ENCODE data around the gene ZNF331.

ZNF331 gene

DNA sequence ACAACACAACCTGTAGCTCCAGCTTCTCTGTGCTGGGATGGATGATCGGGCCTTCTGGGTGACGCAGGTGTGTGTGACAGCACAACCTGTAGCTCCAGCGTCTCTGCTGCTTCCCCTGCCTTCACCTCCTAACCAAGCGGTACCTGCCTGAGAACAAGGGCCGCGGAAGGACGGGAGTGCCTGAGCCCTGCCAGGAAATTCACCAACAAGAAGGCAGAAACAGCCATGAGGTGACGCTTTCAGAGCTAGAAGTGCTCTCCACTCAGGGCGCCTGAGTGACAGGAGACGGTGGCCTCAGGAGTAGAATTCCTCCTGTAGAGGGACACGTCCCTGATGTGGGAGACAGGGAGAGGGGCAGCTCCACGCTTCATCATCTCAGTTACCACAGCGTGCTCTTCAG, 17.4 kb downstream of the ZNF331 start:
- H3K4me3 ChIP-seq (ENCODE audit: low read length): no peak overlapping the region
- no peaks in the 10 kb centered on the region for H3K9me3 ChIP-seq (ENCODE audit: control insufficient read depth, insufficient read depth, low read length)
- DNase-seq (ENCODE audit: low read depth, low spot score): no peak
- peaks cover 13% of the 10 kb centered on the region for H3K36me3 ChIP-seq (ENCODE audit: control insufficient read depth, insufficient read depth, low read length)
- WGBS (ENCODE audit: insufficient coverage, insufficient read length): no CpG with 5 or more reads among the region's 13 CpGs
- H3K27ac ChIP-seq (ENCODE audit: low read length): no peak overlapping the region
- H3K27me3 ChIP-seq (ENCODE audit: control insufficient read depth, insufficient read depth, low read length): no peaks in the 10 kb centered on the region
- no peaks in the 10 kb centered on the region for H3K4me1 ChIP-seq (ENCODE audit: control insufficient read depth, insufficient read depth, low read length)

DNA sequence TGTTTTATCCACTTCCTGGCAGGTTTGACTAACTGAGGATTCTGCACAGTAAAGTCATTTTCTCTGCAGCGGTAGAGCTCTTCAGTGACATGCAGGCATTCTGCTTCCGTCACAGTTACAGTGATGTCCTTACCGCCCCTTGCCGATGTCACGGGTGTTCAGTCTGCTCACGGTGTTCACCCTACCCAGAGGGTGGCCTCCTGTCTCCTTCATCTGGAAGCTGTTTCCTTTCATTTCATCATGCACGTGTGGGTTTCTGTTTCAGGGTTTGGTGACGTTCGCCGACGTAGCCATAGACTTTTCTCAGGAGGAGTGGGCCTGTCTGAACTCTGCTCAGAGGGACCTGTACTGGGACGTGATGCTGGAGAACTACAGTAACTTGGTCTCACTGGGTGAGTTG, 33.4 kb downstream of the ZNF331 start:
- Histone ChIP-seq H3K36me3 (ENCODE audit: control insufficient read depth, insufficient read depth, low read length) (peaks cover 10% of the 10 kb centered on the region), H3K27ac (ENCODE audit: low read length) (no peak overlapping the region), H3K27me3 (ENCODE audit: control insufficient read depth, insufficient read depth, low read length) (no peaks in the 10 kb centered on the region), H3K9me3 (ENCODE audit: control insufficient read depth, insufficient read depth, low read length) (no peaks in the 10 kb centered on the region), H3K4me1 (ENCODE audit: control insufficient read depth, insufficient read depth, low read length) (no peaks in the 10 kb centered on the region), H3K4me3 (ENCODE audit: low read length) (no peak overlapping the region)
- no CpG with 5 or more reads among the region's 12 CpGs for WGBS (ENCODE audit: insufficient coverage, insufficient read length)
- no peak for DNase-seq (ENCODE audit: low read depth, low spot score)

DNA sequence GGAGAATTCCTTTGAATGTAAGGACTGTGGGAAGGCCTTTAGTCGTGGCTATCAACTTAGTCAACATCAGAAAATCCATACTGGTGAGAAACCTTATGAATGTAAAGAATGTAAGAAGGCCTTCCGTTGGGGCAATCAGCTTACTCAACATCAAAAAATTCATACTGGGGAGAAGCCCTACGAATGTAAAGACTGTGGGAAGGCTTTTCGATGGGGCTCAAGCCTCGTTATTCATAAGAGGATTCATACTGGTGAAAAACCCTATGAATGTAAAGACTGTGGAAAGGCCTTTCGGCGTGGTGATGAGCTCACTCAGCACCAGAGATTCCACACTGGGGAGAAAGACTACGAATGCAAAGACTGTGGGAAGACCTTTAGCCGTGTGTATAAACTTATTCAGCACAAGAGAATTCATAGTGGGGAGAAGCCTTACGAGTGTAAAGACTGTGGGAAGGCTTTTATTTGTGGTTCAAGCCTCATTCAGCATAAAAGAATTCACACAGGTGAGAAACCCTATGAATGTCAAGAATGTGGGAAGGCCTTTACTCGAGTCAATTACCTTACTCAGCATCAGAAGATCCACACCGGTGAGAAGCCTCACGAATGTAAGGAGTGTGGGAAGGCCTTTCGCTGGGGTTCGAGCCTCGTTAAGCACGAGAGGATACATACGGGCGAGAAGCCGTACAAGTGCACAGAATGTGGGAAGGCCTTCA, 39.2 kb downstream of the ZNF331 start:
- Histone ChIP-seq H3K9me3 (ENCODE audit: control insufficient read depth, insufficient read depth, low read length) (peaks cover 6% of the 10 kb centered on the region; the same call in 1 of the 2 replicates), H3K36me3 (ENCODE audit: control insufficient read depth, insufficient read depth, low read length) (peaks cover 20% of the 10 kb centered on the region), H3K4me3 (ENCODE audit: low read length) (no peak overlapping the region), H3K27me3 (ENCODE audit: control insufficient read depth, insufficient read depth, low read length) (no peaks in the 10 kb centered on the region), H3K27ac (ENCODE audit: low read length) (no peak overlapping the region), H3K4me1 (ENCODE audit: control insufficient read depth, insufficient read depth, low read length) (peaks cover 4% of the 10 kb centered on the region; the same call in 1 of the 2 replicates)
- no peak for DNase-seq (ENCODE audit: low read depth, low spot score)
- WGBS (ENCODE audit: insufficient coverage, insufficient read length): no CpG with 5 or more reads among the region's 20 CpGs

DNA sequence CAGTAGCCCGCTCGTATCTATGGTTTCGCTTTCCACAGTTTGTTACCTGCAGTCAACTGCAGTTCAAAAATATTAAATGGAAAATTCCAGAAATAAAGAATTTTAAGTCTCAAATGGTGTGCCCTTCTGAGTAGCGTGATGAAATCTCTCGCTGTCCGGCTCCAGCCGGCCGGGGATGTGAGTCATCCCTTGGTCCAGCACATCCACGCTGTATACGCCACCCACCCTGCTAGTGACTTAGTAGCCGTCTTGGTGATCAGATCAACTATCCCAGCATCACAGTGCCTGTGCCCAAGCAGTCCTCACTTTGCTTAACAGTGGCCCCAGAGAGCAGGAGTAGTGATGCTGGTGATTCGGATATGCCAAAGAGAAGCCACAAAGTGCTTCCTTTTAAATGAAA, 40.0 kb downstream of the ZNF331 start:
- H3K27ac ChIP-seq (ENCODE audit: low read length): no peak overlapping the region
- H3K27me3 ChIP-seq (ENCODE audit: control insufficient read depth, insufficient read depth, low read length): no peaks in the 10 kb centered on the region
- no peak for DNase-seq (ENCODE audit: low read depth, low spot score)
- H3K9me3 ChIP-seq (ENCODE audit: control insufficient read depth, insufficient read depth, low read length): peaks cover 6% of the 10 kb centered on the region; the same call in 1 of the 2 replicates
- WGBS (ENCODE audit: insufficient coverage, insufficient read length): no CpG with 5 or more reads among the region's 12 CpGs
- H3K4me3 ChIP-seq (ENCODE audit: low read length): no peak overlapping the region
- H3K4me1 ChIP-seq (ENCODE audit: control insufficient read depth, insufficient read depth, low read length): peaks cover 4% of the 10 kb centered on the region; the same call in 1 of the 2 replicates
- H3K36me3 ChIP-seq (ENCODE audit: control insufficient read depth, insufficient read depth, low read length): peaks cover 20% of the 10 kb centered on the region

DNA sequence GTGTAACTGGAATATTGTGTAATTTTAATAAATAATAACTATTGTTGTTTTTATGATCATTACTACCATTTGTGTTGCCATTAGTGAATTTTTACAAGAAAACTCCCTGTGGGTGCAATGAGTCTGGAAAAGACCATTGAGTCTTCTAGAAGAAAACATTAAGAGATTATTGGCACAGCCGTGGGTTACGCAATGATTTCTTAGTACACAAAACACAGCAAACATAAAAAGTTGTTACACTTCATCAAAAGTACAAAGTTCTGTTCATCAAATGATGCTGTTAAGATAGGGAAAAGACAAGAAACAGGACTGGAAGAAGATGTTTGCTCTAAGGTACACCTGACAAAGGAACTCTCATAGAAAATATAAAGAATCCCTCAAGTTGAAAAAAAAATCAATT, 41.6 kb downstream of the ZNF331 start:
- peaks cover 17% of the 10 kb centered on the region for H3K36me3 ChIP-seq (ENCODE audit: control insufficient read depth, insufficient read depth, low read length)
- no peak overlapping the region for H3K27ac ChIP-seq (ENCODE audit: low read length)
- no peaks in the 10 kb centered on the region for H3K27me3 ChIP-seq (ENCODE audit: control insufficient read depth, insufficient read depth, low read length)
- no CpG with 5 or more reads among the region's 2 CpGs for WGBS (ENCODE audit: insufficient coverage, insufficient read length)
- peaks cover 4% of the 10 kb centered on the region; the same call in 1 of the 2 replicates for H3K4me1 ChIP-seq (ENCODE audit: control insufficient read depth, insufficient read depth, low read length)
- no peak for DNase-seq (ENCODE audit: low read depth, low spot score)
- peaks cover 6% of the 10 kb centered on the region; the same call in 1 of the 2 replicates for H3K9me3 ChIP-seq (ENCODE audit: control insufficient read depth, insufficient read depth, low read length)
- no peak overlapping the region for H3K4me3 ChIP-seq (ENCODE audit: low read length)

DNA sequence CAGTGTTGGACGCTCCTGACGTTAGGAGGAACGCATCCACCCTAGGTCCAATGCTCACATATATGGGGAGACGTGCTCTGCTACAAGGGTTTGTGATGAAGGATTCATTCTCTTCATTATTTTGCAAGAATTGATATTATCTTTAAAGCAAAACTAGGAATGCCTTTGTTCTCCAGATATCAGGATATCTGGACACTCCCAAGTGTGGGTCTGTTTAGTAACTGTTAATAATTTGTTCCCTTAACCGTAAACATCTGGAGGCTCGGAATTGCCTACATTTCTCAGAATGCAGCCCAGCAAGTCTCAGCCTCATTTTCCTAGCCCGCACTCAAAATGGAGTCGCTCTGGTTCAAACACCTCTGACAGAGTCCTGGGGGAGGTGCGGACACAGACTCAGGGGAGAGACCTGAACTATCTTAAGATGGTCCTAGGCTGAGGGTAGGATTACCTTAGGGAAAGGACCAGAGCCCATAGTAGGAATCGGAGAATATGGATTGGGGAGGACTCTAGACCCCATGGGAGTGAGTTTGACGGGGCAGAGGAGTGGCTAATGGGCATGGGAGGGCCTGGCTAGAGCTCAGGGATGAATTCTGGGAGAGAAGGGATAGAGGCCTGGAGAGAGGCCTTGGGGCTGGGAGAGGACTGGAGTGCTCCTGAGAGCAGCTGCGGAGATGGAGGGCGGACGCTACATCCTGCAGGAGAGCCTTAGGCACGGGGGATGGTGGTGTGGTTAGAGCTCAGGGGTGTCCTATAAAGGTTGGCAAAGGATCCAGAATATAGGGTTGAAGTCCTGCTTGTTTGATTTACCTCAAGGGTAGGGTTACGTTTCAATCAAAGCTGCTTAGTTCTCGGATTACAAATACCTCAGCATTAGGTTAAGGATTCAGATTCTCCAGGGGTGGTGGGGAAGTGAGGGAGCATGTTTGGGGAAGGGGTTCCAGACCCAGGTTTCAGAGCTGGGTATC, 43.2 kb downstream of the ZNF331 start:
- Histone ChIP-seq H3K4me3 (ENCODE audit: low read length) (no peak overlapping the region), H3K4me1 (ENCODE audit: control insufficient read depth, insufficient read depth, low read length) (peaks cover 4% of the 10 kb centered on the region; the same call in 1 of the 2 replicates), H3K27me3 (ENCODE audit: control insufficient read depth, insufficient read depth, low read length) (no peaks in the 10 kb centered on the region), H3K9me3 (ENCODE audit: control insufficient read depth, insufficient read depth, low read length) (peaks cover 6% of the 10 kb centered on the region; the same call in 1 of the 2 replicates), H3K27ac (ENCODE audit: low read length) (no peak overlapping the region), H3K36me3 (ENCODE audit: control insufficient read depth, insufficient read depth, low read length) (peaks cover 16% of the 10 kb centered on the region)
- no CpG with 5 or more reads among the region's 17 CpGs for WGBS (ENCODE audit: insufficient coverage, insufficient read length)
- no peak for DNase-seq (ENCODE audit: low read depth, low spot score)

DNA sequence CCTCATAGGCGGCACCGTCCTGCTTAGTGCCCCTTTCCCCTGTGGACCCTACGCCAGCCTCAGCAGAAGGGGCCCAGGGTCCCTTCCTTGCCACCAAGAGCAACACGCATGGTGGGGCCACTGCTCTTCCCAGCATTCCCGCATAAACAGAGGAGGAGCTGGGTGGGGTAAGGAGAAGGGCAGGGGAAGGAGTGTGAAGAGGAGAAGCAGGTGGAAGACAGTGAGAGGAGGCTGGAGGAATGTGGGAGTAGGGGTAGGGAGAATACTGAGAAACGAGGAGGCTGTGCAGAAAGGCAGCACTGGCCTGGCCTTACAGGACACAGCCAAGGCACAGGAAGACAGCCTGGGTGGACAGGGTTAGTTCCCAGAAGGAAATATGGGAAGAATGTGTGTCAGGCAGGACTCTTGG, 43.9 kb downstream of the ZNF331 start:
- Histone ChIP-seq H3K4me1 (ENCODE audit: control insufficient read depth, insufficient read depth, low read length) (peaks cover 4% of the 10 kb centered on the region; the same call in 1 of the 2 replicates), H3K4me3 (ENCODE audit: low read length) (no peak overlapping the region)
- no CpG with 5 or more reads among the region's 6 CpGs for whole genome bisulfite sequencing (ENCODE audit: insufficient coverage, insufficient read length)

DNA sequence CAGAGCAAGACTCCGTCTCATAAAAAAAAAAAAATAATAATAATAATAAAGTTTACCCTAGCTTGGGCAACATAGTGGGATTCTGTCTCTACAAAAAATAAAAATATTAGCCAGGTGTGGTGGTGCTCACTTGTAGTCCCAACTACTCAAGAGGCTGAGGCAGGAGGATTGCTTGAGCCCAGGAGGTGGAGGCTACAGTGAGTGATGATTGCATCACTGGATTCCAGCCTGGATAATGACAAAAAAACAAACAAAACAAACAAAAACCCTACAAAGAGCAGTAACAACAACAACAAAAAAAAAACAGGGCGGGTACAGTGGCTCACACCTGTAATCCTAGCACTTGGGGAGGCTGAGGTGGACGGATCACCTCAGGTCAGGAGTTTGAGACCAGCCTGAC, 45.2 kb downstream of the ZNF331 start:
- DNase-seq (ENCODE audit: low read depth, low spot score): no peak
- no peaks in the 10 kb centered on the region for H3K9me3 ChIP-seq (ENCODE audit: control insufficient read depth, insufficient read depth, low read length)
- H3K4me1 ChIP-seq (ENCODE audit: control insufficient read depth, insufficient read depth, low read length): peaks cover 4% of the 10 kb centered on the region; the same call in 1 of the 2 replicates
- H3K27ac ChIP-seq (ENCODE audit: low read length): no peak overlapping the region
- no peak overlapping the region for H3K4me3 ChIP-seq (ENCODE audit: low read length)
- no CpG with 5 or more reads among the region's 3 CpGs for WGBS (ENCODE audit: insufficient coverage, insufficient read length)
- no peaks in the 10 kb centered on the region; the same call in 1 of the 2 replicates for H3K36me3 ChIP-seq (ENCODE audit: control insufficient read depth, insufficient read depth, low read length)
- no peaks in the 10 kb centered on the region for H3K27me3 ChIP-seq (ENCODE audit: control insufficient read depth, insufficient read depth, low read length)

More for the DNA sequence above, 43.9 kb downstream of the ZNF331 start:
- peaks cover 5% of the 10 kb centered on the region; the same call in 1 of the 2 replicates for H3K9me3 ChIP-seq (ENCODE audit: control insufficient read depth, insufficient read depth, low read length)
- no peak overlapping the region for H3K27ac ChIP-seq (ENCODE audit: low read length)
- no peak for DNase-seq (ENCODE audit: low read depth, low spot score)
- peaks cover 13% of the 10 kb centered on the region for H3K36me3 ChIP-seq (ENCODE audit: control insufficient read depth, insufficient read depth, low read length)
- H3K27me3 ChIP-seq (ENCODE audit: control insufficient read depth, insufficient read depth, low read length): no peaks in the 10 kb centered on the region

DNA sequence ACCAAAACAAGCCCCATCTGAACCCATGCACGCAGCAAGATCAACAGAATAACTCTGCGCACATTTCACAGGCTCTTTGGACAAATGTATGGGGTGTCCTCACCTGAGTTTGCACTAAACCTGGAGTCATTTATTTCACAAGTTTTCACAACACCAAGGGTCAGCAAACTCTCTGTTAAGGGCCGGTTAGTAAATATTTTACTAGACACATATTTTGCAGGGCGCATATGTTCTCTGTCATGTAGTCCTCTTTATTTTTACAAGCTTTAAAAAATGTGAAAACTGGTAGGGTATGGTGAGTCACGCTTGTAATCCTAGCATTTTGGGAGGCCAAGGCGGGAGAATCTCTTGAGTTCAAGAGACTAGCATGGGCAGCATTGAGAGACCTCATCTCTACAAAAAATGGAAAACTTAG, 48.3 kb downstream of the ZNF331 start:
- WGBS (ENCODE audit: insufficient coverage, insufficient read length): no CpG with 5 or more reads among the region's 6 CpGs
- no peaks in the 10 kb centered on the region for H3K9me3 ChIP-seq (ENCODE audit: control insufficient read depth, insufficient read depth, low read length)
- no peak overlapping the region for H3K4me3 ChIP-seq (ENCODE audit: low read length)
- H3K27me3 ChIP-seq (ENCODE audit: control insufficient read depth, insufficient read depth, low read length): no peaks in the 10 kb centered on the region
- no peak for DNase-seq (ENCODE audit: low read depth, low spot score)
- H3K4me1 ChIP-seq (ENCODE audit: control insufficient read depth, insufficient read depth, low read length): peaks cover 3% of the 10 kb centered on the region; the same call in 1 of the 2 replicates
- H3K36me3 ChIP-seq (ENCODE audit: control insufficient read depth, insufficient read depth, low read length): no peaks in the 10 kb centered on the region
- no peak overlapping the region for H3K27ac ChIP-seq (ENCODE audit: low read length)

DNA sequence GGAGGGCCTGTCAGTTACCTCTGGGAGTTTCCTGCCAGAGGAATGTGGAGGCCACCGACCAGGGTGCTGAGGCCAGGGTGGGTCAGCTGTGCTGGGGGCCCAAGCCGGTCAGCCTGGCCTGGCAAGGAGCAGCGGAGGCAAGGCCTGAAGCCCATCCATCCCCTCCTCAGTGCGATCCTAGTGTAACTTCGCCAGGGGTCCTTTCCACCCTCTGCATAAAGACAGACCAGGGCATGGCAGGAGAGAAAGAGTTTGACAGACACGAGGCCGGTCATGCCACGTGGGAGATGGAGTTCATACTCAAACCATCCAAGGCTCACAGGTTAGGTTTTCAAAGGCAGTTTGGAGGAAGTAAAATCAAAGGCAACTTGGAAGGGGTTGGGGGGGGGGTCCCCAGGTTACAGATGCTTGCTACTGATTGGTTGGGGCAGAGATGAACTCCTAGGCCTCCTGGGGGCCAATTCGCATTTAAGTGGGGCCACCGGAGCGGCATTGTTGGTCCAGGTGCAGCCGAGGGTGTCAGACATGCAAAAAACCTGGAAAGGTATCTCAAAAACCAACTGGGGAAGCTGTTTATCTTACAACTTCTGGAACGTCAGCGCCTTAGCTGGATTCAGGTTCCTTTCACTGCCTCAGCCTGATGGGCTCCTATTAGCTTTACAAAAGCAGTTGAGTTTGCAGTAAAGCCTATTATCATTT, 57.0 kb downstream of the ZNF331 start:
- Histone ChIP-seq H3K27me3 (ENCODE audit: control insufficient read depth, insufficient read depth, low read length) (no peaks in the 10 kb centered on the region), H3K36me3 (ENCODE audit: control insufficient read depth, insufficient read depth, low read length) (no peaks in the 10 kb centered on the region), H3K4me3 (ENCODE audit: low read length) (no peak overlapping the region), H3K9me3 (ENCODE audit: control insufficient read depth, insufficient read depth, low read length) (no peaks in the 10 kb centered on the region), H3K4me1 (ENCODE audit: control insufficient read depth, insufficient read depth, low read length) (peaks cover 7% of the 10 kb centered on the region), H3K27ac (ENCODE audit: low read length) (peak overlapping the region; percentile 79)
- WGBS (ENCODE audit: insufficient coverage, insufficient read length): no CpG with 5 or more reads among the region's 14 CpGs
- DNase-seq (ENCODE audit: low read depth, low spot score): peak; percentile 96

All from iPS DF 6.9 (cell line).